ENCODE results near the gene TSPAN12. TPM values are rescaled to one million over a fixed set of nuclear protein-coding genes. Genes with fewer than 3 reads are reported as not detected.

TSPAN12 gene
- polyA plus RNA-seq, 1 donor from 2014 or later: 2.2 TPM

DNA sequence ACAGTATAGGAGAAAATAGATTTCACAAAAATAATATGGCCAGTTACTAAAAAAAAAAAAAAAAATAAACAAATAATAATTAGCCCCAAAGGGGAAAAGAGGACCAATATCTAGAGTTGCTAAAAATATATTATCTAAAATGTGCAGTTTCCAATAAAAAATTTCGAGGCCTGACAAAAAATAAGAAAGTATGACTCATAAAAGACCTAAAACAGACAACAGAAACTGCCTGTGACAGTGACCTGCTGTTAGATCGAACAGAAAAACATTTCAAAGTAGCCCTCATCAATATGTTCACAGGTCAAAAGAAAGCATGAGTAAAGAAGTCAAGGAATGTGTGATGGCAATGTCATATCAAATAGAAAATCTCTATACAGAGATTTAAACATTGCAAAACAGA is 11.8 kb upstream of the TSPAN12 start:
- TF ChIP-seq, protein P1, sequence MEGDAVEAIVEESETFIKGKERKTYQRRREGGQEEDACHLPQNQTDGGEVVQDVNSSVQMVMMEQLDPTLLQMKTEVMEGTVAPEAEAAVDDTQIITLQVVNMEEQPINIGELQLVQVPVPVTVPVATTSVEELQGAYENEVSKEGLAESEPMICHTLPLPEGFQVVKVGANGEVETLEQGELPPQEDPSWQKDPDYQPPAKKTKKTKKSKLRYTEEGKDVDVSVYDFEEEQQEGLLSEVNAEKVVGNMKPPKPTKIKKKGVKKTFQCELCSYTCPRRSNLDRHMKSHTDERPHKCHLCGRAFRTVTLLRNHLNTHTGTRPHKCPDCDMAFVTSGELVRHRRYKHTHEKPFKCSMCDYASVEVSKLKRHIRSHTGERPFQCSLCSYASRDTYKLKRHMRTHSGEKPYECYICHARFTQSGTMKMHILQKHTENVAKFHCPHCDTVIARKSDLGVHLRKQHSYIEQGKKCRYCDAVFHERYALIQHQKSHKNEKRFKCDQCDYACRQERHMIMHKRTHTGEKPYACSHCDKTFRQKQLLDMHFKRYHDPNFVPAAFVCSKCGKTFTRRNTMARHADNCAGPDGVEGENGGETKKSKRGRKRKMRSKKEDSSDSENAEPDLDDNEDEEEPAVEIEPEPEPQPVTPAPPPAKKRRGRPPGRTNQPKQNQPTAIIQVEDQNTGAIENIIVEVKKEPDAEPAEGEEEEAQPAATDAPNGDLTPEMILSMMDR (IDR thresholded peaks at IDR 0.05; ENCODE audit: poor library complexity, severe bottlenecking): no peak
- TF ChIP-seq EP300 (conservative IDR thresholded peaks at IDR 0.05; ENCODE audit: poor library complexity, severe bottlenecking) (no peak), POLR2AphosphoS5 (IDR thresholded peaks at IDR 0.05) (no peak), TAF1 (IDR thresholded peaks at IDR 0.05; ENCODE audit: low read depth) (no peak), MXI1 (conservative IDR thresholded peaks at IDR 0.05; ENCODE audit: poor library complexity, severe bottlenecking) (no peak), SMC3 (conservative IDR thresholded peaks at IDR 0.05; ENCODE audit: poor library complexity) (no peak), REST (IDR thresholded peaks at IDR 0.05; ENCODE audit: borderline replicate concordance) (no peak), RAD21 (conservative IDR thresholded peaks at IDR 0.05) (no peak), EZH2 (IDR thresholded peaks at IDR 0.05; ENCODE audit: borderline replicate concordance, insufficient read depth, low read length, poor library complexity, severe bottlenecking) (no peak)

GRCh38 chr7:120867932-120868331 is 10.0 kb upstream of the TSPAN12 start:
- TF ChIP-seq REST (IDR thresholded peaks at IDR 0.05; ENCODE audit: borderline replicate concordance): no peak
- no peak for TF ChIP-seq RAD21 (conservative IDR thresholded peaks at IDR 0.05)

More for the DNA sequence above, 11.8 kb upstream of the TSPAN12 start:
- Histone ChIP-seq H4K20me1 (ENCODE audit: insufficient read depth) (no peaks in the 10 kb centered on the region), H3F3A (ENCODE audit: insufficient read depth, low read length, poor library complexity, severe bottlenecking) (no peaks in the 10 kb centered on the region), H2AFZ (ENCODE audit: low read depth, low read length) (no peak overlapping the region), H3K9ac (ENCODE audit: low read length) (no peak overlapping the region), H3K36me3 (ENCODE audit: insufficient read depth, low read length) (no peaks in the 10 kb centered on the region), H3K27ac (ENCODE audit: low read length) (no peak overlapping the region), H3K9me3 (ENCODE audit: low read length) (no peaks in the 10 kb centered on the region), H3K27me3 (ENCODE audit: insufficient read depth, low read depth, low read length) (no peaks in the 10 kb centered on the region), H3K79me2 (replicated peaks; ENCODE audit: insufficient read depth, low read length) (no peaks in the 10 kb centered on the region), H3K4me2 (ENCODE audit: low read length) (no peak overlapping the region), H3K9me2 (ENCODE audit: insufficient read depth, low read length) (no peaks in the 10 kb centered on the region), H3K4me3 (ENCODE audit: low read length) (no peak overlapping the region)

More at GRCh38 chr7:120867932-120868331, 10.0 kb upstream of the TSPAN12 start:
- no peaks in the 10 kb centered on the region for H3K9me3 ChIP-seq (ENCODE audit: low read length)
- H2AFZ ChIP-seq (ENCODE audit: low read depth, low read length): no peak overlapping the region
- no peak overlapping the region for H3K4me3 ChIP-seq (ENCODE audit: low read length)
- no peaks in the 10 kb centered on the region for H3K9me2 ChIP-seq (ENCODE audit: insufficient read depth, low read length)
- H3K9ac ChIP-seq (ENCODE audit: low read length): no peak overlapping the region
- no peak overlapping the region for H3K27ac ChIP-seq (ENCODE audit: low read length)
- no peak overlapping the region for H3K4me2 ChIP-seq (ENCODE audit: low read length)
- no peaks in the 10 kb centered on the region for H3K36me3 ChIP-seq (ENCODE audit: insufficient read depth, low read length)
- no peaks in the 10 kb centered on the region for H4K20me1 ChIP-seq (ENCODE audit: insufficient read depth)
- no peaks in the 10 kb centered on the region for H3K79me2 ChIP-seq (replicated peaks; ENCODE audit: insufficient read depth, low read length)
- H3K27me3 ChIP-seq (ENCODE audit: insufficient read depth, low read depth, low read length): no peaks in the 10 kb centered on the region
- no peaks in the 10 kb centered on the region for H3F3A ChIP-seq (ENCODE audit: insufficient read depth, low read length, poor library complexity, severe bottlenecking)
